GM21381 (cell line): ENCODE measurements around the gene AOC3.
"Not testable (repeated sequence)": the region's sequence is repeated elsewhere in the genome, so short reads cannot be mapped to it uniquely, and the experiment has no call there.

Experiments used
- ATAC-seq: cut with Tn5 transposase; IDR thresholded peaks from one replicate; pipeline ENCODE4 v1.9.1; 2021; ENCODE audit warnings: mild to moderate bottlenecking, moderate library complexity; ENCODE audit not compliant: unreplicated experiment

AOC3 gene

DNA sequence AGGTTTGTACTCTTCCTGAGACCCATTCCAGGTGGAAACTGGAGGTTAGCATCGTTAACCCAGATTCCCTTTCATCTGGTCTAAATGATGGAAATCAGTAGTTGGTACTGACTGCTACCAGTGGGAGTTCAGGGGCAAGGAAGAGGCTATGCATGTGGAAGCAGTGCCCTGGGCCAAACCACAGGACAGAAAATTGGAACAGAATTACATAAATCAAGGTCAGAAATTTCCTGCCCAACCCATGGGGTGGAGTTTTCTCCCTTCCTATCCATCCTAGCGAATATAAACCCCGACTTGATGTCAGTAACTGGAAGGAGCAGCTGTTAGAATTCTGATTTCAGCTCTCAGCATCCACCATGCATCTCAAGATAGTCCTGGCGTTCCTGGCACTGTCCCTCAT lies 6.7 kb upstream of the AOC3 start, which contains the start of gene AOC2:
Gene AOC2, plus strand, starts transcription at position 310 of the 400 bp plus-strand sequence. Its CDS starts 47 bp downstream, at position 357.
- no peak for ATAC-seq

DNA sequence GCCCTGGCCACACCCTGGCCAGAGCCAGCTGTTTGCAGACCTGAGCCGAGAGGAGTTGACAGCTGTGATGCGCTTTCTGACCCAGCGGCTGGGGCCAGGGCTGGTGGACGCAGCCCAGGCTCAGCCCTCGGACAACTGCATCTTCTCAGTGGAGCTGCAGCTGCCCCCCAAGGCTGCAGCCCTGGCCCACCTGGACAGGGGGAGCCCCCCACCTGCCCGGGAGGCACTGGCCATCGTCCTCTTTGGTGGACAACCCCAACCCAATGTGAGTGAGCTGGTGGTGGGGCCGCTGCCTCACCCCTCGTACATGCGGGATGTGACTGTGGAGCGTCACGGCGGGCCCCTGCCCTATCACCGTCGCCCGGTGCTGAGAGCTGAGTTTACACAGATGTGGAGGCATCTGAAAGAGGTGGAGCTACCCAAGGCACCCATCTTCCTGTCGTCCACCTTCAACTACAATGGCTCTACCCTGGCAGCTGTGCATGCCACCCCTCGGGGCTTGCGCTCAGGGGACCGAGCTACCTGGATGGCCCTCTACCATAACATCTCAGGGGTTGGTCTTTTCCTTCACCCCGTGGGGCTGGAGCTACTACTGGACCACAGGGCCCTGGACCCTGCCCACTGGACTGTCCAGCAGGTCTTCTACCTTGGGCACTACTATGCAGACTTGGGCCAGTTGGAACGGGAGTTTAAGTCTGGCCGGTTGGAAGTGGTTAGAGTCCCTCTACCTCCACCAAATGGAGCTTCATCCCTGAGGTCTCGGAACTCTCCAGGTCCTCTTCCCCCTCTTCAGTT lies 6.0 kb upstream of the AOC3 start:
- no peak for ATAC-seq

DNA sequence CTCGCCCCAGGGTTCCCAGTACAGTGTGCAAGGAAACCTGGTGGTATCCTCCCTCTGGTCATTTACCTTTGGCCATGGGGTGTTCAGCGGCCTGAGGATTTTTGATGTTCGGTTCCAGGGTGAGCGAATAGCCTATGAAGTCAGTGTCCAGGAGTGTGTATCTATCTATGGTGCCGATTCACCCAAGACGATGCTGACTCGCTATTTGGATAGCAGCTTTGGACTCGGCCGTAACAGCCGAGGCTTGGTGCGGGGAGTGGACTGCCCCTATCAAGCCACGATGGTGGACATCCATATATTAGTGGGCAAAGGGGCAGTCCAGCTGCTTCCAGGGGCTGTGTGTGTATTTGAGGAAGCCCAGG lies 5.5 kb upstream of the AOC3 start:
- ATAC-seq = no peak

DNA sequence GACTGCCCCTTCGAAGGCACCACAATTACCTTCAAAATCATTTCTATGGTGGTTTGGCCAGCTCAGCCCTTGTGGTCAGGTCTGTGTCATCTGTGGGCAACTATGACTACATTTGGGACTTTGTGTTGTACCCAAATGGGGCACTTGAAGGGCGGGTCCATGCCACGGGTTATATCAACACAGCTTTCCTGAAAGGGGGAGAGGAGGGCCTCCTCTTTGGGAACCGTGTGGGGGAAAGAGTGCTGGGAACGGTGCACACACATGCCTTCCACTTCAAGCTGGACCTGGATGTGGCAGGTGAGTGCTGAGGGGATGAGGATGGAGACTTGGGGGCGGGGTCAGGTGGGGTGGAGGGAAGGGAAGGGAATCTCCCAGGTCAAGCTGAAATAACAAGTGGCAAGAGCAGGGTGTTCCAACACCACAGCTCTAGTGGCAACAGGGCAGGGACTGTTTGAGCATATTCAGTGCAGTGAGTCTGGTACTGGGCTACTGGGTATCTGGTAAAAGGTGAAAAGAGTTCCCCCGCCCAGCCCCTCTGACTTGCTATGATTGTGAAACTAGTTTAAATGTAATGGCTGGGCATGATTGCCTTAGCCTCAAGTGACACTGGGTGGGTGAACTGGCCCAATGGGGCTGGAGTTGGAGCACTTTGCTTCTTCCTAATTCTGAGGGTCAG lies 4.9 kb upstream of the AOC3 start:
- ATAC-seq = no peak

DNA sequence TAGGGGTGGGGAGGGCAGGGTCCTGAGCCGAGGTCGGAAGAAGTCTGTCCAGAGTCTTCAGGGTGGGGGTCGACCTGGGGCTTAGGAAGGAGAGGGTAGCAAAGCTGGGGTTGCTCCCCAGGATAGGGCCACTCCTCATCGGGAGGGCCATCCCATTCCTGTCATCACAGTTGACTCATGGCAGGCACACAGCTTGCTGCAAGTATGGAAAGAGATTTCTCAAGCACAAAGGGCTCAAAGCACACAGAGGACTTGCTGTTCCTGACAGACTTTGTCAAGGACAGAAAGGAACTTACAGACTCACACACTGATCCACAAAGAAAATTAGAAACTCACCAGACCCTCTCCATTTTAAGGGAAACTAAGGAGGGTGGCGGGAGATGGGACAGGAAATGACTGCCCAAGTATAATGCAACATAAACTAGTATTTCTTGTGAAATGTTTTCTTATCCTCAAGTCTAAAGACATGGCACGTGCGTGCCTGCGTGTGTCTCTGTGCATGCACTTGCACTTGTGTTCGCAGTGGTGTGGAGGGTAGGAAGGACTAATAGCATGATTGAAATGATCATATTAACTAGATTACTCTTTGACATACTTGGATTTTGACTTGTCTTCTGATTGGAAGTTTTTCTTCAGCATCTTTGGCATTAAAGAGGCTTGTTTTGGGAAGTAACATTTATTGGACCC lies 4.3 kb upstream of the AOC3 start:
- no peak for ATAC-seq

DNA sequence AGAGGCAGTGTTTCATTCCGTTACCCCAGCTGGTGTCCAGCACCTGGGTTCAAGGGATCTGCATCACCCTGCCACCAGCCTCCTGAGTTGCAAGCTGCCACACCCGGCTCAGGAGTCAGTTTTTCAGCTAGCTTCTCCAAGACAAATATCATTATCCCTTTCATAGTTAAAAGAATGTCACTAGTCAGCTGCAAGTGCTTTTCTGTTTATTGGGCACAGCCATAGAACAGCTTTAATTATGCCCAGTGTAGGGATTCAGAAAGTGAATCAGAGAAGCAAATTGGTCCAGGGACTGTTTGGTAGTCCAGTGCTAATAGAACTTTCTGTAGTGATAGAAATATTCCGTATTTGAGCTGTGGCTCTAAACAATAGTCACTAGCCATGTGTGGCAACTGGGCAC lies 2.9 kb upstream of the AOC3 start:
- no peak for ATAC-seq

DNA sequence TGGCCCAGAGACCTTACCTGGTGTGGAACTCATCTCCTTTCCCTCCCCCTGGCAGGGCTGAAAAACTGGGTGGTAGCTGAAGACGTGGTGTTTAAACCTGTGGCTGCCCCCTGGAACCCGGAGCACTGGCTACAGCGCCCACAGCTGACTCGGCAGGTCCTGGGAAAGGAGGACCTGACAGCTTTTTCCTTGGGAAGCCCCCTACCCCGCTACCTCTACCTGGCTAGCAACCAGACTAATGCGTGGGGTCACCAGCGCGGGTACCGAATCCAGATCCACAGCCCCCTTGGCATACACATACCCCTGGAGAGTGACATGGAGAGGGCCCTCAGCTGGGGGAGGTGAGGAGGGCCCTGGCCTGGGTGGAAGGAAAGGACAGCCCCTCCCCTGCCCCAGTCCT lies 2.0 kb upstream of the AOC3 start:
- no peak for ATAC-seq

DNA sequence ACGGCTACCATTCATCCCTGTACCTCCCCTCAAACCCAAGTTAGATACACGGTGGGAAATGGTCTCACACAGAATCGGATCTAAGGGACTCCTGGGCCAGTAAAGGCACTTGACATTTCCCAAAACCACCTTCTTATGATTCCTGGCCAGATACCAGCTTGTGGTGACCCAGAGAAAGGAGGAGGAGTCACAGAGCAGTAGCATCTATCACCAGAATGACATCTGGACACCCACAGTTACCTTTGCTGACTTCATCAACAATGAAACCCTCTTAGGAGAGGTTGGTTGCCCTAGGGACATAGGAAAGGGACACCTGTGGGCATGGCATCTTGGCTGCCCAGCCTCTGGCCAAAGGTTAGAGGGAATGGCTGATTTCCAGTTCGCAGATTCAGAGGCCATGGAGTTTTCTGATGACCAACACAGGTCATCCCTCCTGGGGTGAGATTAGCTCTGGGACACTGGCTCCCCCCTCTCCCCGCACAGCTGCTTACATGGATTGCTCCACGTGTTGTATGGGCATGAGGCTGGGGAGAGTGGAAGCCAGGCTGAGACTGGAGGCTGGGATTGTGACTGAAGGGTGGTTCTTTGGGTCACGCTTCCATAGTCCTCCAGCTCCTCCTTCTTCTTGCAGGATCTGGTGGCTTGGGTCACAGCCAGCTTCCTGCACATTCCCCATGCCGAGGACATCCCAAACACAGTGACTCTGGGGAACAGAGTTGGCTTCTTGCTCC lies 1.4 kb upstream of the AOC3 start:
- ATAC-seq = no peak

DNA sequence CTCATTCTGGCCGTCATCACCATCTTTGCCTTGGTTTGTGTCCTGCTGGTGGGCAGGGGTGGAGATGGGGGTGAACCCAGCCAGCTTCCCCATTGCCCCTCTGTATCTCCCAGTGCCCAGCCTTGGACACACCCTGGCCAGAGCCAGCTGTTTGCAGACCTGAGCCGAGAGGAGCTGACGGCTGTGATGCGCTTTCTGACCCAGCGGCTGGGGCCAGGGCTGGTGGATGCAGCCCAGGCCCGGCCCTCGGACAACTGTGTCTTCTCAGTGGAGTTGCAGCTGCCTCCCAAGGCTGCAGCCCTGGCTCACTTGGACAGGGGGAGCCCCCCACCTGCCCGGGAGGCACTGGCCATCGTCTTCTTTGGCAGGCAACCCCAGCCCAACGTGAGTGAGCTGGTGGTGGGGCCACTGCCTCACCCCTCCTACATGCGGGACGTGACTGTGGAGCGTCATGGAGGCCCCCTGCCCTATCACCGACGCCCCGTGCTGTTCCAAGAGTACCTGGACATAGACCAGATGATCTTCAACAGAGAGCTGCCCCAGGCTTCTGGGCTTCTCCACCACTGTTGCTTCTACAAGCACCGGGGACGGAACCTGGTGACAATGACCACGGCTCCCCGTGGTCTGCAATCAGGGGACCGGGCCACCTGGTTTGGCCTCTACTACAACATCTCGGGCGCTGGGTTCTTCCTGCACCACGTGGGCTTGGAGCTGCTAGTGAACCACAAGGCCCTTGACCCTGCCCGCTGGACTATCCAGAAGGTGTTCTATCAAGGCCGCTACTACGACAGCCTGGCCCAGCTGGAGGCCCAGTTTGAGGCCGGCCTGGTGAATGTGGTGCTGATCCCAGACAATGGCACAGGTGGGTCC lies 607 bp downstream of the AOC3 start:
- ATAC-seq = not testable (repeated sequence)

DNA sequence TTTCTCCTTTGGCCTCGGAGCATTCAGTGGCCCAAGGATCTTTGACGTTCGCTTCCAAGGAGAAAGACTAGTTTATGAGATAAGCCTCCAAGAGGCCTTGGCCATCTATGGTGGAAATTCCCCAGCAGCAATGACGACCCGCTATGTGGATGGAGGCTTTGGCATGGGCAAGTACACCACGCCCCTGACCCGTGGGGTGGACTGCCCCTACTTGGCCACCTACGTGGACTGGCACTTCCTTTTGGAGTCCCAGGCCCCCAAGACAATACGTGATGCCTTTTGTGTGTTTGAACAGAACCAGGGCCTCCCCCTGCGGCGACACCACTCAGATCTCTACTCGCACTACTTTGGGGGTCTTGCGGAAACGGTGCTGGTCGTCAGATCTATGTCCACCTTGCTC lies 1.4 kb downstream of the AOC3 start:
- no peak for ATAC-seq

DNA sequence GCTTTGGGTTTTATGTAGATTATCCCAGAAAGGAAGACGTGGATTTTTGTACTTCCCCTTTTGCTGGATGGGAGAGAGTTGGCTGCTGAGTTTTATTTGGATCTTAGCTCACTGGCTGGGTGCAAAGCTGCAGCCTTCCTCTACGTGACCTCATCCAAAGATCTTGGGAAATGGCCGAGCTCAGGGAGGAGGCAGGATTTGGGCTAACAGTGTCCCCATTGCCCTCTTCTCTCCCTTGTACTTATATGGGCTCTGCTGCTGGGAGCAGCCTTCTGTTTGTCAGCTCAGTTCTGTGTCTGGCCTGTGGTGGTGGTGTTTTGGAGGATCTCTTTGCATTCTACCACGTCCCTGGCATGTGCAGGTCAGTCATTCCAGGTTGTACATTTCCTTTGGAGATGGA lies 2.0 kb downstream of the AOC3 start:
- no peak for ATAC-seq

DNA sequence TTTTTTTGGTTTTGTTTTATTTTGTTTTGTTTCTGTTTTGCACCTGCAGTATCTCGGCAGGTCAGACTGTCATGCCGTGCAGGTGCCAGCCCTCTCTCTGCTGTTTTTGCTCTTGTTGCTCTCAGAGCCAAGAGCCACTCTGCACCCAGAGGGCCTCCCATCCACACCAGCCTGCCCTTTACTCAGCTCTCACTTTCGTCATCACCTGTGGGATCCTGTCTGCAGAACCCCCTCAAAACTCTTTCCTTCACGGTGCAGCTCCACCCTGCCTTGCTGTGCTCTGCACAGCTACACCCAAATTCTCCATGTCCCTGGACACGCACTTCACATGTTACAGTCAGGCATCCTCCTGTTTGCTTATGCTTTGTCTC lies 2.6 kb downstream of the AOC3 start:
- ATAC-seq = no peak

DNA sequence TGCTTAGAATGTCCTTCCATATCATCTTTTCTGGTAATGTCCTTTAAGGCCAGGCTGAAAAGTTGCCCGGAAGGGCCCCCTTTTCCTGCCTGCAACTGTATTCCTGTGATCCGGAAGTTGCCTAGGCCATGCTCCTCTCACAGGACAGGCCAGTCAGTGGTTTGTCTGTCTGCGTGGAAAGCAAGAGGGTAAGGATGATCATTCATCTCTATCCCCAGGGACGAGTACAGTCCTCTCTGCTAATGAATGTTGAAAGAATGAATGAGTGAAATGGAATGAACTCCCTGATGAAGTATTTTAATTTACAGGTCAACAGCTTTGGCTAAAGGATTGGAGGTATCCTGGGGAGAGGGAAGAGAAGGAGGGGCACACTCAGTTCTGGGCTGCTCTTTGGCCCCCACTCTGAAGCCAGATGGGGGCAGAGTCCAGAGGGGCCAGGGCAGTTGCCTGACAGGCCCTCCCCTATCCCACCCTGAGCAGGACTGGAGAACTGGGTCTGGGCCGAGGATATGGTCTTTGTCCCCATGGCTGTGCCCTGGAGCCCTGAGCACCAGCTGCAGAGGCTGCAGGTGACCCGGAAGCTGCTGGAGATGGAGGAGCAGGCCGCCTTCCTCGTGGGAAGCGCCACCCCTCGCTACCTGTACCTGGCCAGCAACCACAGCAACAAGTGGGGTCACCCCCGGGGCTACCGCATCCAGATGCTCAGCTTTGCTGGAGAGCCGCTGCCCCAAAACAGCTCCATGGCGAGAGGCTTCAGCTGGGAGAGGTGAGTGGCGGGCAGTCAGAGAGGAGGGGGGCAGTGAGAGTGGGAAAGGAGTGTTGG lies 3.2 kb downstream of the AOC3 start:
- ATAC-seq = no peak

DNA sequence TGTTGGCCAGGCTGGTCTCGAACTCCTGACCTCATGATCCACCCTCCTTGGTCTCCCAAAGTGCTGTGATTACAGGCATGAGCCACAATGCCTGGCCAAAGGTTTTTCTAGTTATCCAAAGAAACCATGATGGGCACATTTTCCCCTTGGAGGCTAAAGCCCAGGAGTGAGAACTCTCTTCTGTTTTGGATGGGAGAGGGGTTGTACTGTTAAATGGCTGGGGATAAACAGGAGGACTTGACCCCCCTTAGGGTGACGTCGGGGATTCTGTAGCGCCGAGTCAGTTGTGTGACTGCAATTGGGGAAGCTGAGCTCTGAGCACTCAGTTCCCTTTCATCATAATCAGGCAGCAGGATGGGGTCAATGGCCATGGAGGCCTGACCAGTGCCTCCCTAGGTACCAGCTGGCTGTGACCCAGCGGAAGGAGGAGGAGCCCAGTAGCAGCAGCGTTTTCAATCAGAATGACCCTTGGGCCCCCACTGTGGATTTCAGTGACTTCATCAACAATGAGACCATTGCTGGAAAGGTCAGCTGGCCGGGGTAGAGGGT lies 4.1 kb downstream of the AOC3 start:
- no peak for ATAC-seq

DNA sequence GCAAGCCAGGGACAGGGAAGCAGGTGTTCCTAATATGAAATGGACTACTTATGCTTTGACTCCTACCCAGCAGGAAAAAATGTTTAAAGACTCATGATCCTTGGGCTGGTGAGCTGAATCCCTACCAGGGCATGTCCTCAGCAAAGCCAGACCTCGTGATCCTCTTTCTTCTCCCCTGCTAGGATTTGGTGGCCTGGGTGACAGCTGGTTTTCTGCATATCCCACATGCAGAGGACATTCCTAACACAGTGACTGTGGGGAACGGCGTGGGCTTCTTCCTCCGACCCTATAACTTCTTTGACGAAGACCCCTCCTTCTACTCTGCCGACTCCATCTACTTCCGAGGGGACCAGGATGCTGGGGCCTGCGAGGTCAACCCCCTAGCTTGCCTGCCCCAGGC lies 5.1 kb downstream of the AOC3 start:
- ATAC-seq = not testable (repeated sequence)

DNA sequence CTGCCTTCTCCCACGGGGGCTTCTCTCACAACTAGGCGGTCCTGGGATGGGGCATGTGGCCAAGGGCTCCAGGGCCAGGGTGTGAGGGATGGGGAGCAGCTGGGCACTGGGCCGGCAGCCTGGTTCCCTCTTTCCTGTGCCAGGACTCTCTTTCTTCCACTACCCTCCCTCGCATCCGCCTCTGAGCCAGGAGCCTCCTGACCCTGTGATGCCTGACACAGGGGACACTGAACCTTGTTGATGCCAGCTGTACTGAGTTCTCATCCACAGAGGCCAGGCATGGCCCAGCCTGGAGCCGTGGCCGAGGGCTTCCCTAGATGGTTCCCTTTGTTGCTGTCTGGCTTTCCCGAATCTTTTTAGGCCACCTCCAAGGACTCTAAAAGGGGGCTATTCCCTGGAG lies 5.5 kb downstream of the AOC3 start:
- not testable (repeated sequence) for ATAC-seq

DNA sequence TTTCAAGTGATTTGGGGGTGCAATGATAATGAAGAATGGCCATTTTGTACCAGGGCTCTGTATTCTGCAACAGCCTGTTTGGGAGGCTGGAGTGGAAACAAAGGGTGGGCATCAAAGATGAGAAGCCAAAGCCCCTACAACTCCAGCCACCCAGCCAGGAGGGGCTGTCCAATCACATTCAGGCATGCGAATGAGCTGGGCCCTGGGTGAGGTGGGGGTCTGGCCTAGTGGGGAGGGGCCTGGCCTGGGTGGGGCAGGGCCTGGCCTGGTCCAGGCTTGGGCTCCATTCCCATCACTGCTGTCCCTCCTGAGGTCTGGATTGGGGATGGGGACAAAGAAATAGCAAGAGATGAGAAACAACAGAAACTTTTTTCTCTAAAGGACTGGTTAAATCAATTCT lies 6.4 kb downstream of the AOC3 start:
- no peak for ATAC-seq

DNA sequence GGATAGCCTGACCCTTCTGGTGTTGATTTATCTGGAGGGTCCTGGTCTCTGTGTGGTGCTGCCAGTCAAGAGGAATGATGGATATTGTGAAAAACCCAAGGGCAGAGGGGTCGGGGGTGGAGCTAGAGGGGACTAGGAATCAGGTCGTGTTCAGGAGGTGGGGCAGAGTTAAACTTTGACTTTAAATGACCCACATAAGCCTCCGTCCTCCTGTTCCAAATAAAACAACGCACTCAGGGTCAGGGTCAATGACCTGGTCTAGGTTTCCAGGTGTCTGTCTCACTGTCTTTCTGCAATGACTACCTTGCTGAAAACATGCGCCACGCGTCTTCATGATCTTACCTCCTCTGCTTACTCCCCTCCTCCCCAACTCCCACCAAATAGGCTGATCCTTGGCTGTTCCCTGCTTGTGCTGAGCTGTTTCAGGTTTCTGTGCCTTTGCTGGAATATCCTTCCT lies 14.7 kb downstream of the AOC3 start:
- no peak for ATAC-seq

DNA sequence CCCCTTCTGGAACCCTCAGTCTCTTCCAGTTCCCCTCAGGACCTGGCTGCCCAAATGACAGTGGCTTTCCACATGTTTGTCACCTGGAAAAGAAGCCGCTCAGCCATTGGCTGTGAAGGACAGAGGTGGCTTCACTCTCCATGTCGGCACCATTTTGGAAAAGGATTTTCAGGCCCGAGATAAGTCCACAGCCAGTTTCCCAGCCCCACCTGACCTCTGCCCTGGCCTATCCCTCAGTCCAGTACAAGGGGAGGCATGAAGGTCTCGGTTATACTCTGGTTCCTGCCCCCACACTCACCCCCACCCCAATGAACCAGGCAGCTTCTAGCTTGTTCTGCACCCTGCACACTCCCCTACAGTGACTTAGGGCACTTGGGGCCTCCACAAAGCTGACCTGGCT lies 15.2 kb downstream of the AOC3 start:
- ATAC-seq = no peak
